Liver (tissue), 2 donors: Measurements from ENCODE around the gene BLTP3A.

Experiments used
- CTCF ChIP-seq: fragments of 150-350 bp; IDR thresholded peaks from 2 replicates; pipeline ENCODE4 v1.5.1; 2017; ENCODE audit warnings: improper control_type of control experiment, low read depth, low read length; ENCODE audit not compliant: missing input control
- REST ChIP-seq: IDR thresholded peaks from 2 replicates; pipeline ENCODE4 v1.6.1; 2016; ENCODE audit warnings: antibody characterized with exemption, mild to moderate bottlenecking
- donor health status: healthy.

GRCh38 chr6:34810017-34810882 lies 18.4 kb downstream of the BLTP3A start:
- no peak for TF ChIP-seq CTCF
- TF ChIP-seq REST: no peak
